Measurements from ENCODE around the gene ANAPC5.

DNA sequence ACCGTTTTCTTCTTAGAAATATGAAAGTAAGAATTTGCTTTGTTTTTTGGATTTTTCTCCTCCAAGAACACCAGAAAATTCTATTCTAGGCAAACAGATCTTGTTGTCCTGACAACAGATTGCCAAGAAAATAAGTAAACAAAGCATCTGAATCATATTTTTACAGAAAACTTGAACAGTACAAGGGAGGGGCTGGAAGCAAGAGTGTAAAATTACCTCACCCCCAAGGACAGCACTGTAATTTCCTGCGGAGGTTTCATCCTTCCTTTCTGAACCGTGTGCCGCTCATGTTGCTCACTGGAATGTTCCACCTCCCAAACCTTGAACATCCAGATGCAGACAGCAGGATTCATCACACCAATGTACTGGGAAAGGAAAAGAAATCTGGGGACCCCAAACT lies 50.3 kb downstream of the ANAPC5 start:
- TF ChIP-seq, protein P1, sequence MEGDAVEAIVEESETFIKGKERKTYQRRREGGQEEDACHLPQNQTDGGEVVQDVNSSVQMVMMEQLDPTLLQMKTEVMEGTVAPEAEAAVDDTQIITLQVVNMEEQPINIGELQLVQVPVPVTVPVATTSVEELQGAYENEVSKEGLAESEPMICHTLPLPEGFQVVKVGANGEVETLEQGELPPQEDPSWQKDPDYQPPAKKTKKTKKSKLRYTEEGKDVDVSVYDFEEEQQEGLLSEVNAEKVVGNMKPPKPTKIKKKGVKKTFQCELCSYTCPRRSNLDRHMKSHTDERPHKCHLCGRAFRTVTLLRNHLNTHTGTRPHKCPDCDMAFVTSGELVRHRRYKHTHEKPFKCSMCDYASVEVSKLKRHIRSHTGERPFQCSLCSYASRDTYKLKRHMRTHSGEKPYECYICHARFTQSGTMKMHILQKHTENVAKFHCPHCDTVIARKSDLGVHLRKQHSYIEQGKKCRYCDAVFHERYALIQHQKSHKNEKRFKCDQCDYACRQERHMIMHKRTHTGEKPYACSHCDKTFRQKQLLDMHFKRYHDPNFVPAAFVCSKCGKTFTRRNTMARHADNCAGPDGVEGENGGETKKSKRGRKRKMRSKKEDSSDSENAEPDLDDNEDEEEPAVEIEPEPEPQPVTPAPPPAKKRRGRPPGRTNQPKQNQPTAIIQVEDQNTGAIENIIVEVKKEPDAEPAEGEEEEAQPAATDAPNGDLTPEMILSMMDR (IDR thresholded peaks at IDR 0.05): no peak
- TF ChIP-seq ZFX (IDR thresholded peaks at IDR 0.05; ENCODE audit: borderline replicate concordance): no peak
